Activated CD4-positive, CD25-positive, alpha-beta regulatory T cell treated with anti-CD3 and anti-CD28 coated beads, Interleukin-2, amount 50 U/mL, for 72 hours (primary cell): ENCODE measurements around the gene CAV3.

Experiments
- DNase-seq: peaks from one replicate; pipeline ENCODE4 v3.0.0; 2021

Gene CAV3

DNA sequence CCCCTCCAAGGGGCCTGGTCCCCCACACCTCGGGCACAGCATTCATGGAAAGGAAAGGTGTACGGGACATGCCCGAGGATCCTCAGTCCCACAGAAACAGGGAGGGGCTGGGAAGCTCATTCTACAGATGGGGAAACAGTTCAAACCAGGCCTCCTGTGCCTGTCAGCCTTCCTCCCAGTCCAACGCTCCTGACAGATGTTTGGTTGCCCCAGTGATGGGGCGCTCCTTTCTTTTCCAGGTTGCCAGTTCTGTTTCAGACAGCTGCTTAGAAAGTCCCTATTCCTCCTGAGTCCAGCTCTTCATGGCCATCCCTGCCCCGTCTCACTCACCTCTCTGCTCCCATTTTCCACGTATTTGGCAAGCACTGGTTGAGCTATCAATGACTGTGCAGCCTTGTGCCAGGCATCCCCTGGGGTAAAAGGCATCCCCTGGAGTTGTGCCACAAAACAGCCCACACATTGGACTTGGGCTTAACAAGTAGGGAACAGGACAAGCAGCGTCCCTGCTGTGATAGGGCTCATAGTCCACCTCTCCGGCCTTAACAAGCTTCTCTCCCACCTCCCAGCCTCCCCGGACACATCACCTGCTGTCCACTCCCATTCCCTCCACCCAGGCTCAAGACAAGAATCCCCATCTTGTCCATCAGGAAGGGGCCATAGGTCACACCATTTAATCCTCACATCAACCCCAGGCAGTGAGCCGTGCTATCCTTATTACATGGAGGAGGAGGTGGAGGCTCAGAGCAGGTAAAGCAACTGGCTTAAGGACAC is 29.2 kb downstream of the CAV3 start:
- no peak for DNase-seq

DNA sequence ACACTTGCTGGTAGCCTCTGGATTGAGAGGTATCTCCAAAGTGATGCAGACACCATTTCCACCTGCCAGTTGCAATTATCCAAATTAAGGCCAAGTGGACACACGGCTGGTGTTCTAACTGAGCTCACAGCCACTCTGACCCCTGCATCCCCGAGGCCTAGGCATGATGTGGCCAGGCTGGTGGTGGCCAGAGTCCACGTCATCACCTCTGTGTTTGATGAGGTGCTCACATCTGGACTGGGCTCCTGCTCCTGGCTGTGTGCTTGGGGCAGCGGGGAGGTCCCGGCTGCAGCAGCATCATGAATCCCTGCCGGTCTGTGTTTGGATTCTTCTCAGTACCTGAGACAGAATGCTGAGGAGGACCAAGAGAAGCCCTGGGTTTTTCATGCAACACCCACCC is 30.9 kb downstream of the CAV3 start:
- DNase-seq, result no peak

DNA sequence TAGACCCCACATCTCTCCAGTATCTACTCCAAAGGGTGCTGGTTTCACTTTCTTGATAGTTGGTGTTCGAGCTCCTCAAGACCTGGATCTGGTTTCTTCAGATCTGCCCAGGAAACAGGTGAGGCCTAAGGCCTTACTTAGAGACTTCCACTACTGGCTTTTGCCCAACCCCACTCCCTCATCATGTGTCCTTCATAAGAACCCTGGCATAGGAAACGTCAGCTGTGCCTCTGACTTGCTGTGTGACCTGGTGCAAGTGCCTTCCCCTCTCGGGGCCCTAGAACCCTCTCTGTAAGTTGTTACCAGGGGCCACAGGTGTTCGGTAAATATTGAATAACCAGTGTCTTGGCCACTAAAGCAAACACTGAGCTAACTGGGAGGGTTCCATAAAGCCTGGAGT is 31.9 kb downstream of the CAV3 start:
- DNase-seq, result no peak

DNA sequence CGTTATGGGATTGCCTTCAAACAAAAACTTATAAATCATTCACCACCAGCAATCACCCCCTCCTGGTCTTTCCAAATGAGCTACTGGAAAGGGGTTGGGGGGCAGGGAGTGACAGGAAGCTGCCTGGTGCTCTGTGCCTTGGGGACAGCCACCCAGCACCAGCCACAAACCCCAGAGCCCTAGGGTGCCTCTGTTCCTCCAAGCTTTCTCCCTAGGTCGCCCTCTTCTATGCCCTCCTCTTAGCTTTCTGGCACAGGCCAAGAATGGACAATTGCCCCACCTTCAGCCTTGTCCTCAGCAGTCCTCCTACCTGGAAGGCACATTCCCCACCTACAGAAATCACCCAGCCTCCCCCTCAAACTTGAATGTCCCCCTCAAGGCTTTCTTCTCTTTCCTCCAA is 32.5 kb downstream of the CAV3 start:
- DNase-seq, result no peak

DNA sequence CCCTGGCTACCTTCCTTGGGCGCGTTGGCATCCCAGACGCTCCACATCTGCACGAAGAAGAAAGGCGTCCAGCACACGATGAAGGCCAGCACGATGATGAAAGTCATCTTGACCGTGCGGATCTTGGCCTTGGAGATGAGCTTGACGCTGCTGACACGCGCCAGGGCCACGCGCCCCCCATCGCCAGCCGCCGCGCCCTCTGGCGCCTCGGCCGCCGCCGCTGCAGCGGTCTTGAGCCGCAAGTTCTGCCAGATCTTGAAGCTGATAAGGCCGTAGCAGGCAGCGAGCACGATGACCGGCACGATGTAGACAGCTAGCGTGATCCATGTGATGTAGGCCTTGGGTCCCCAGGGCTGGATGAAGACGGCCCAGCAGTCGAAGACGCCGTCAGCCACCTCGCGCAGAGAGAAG is 33.7 kb downstream of the CAV3 start:
- no peak for DNase-seq

DNA sequence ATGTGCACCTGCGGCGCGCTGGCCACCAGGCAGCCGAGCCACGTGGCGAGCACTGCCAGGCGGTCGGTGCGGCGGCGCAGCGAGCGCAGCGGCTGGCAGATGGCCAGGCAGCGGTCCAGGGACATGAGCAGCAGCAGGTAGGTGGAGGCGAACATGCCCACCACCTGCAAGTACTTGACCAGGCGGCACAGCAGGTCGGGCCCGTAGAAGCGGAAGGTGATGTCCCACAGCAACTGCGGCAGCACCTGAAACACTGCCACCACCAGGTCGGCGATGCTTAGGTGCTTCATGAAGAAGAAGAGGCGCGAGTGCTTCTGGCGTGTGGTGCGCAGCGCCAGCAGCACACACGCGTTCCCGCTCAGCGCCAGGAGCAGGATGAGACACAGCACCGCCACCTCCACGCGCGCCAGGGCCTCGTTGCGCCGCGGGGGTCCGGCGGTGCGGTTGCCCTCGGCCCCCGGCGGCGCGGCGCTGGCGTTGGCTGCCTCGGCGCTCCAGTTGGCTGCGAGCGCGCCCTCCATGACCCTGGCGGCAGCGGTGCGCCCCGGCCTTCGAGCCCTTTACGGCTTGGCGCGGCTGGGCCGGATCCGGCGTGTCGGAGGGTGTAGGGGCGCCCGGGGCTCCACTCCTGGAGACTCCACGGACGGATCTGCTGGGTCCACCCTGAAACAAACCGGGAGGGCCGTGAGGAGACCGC is 34.2 kb downstream of the CAV3 start:
- DNase-seq, result no peak

DNA sequence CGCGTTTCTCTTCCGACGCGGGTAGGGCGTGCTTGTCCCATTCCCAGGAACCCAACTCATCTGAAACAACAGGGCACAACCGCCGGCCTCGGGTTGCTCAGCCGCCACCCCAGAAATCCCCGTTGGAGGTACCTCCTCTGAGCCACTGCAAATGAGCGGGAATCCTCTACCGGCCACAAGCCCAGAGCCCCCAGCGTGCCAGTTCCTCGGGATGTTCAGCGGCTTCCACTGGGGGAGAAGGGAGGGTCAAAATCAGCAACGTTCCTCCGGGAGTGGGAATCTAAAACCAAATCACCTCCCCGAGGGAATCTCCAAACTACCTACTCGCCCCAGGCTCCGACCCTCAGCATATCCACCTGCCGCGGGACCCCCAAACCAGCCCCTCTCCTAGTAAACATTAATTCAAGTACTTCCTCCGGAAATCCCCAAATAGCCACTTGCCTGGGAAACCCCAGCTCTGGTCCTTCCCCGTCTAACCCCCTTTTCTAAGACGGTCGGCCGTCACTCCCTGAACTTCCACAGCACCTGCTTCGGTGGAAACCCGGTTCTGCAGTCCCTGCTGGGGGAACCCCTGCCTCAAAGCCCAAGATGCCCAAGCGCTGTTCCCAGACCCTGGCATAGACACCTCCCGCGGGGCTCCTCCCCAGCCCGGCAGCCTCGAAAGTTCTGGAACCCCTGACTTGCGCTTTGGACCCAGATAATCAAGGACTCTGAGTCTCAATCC is 34.9 kb downstream of the CAV3 start:
- DNase-seq, result no peak

DNA sequence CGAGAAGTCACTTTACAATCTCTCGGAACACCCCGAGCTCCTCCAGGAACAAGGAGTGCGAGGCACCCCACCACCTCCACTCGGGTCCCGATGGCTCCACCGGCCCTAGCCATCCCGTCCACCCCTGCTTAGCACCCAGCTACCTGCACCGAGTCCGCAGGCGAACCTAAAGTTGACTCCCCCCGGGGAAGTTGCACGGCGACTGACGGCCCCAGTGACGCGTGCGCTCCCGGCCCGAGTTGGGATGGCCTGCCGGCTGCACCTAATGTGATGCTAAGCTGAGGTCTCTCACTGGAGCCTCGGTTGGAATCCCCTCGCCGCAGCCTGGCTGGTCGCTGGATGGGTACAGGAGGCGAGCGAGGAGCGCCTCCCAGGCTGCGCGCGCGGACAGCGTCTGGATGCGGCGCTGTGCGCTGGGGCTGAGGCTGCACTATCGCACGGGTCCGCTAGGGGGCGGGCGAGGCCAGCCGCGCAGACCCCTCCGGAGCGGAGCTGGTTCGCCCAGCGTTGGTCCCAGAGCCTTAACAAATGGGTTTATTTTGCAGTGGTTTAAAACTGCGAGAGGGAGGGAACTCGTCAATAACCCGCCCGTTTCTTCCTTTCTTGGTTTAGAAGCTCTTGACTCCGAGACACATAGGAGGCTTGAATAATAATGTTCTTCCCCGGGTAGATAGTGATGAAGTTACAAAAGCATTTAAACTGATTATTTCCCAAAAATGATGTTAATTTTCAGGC is 35.7 kb downstream of the CAV3 start, which contains the start of gene OXTR:
Gene OXTR, minus strand, starts transcription at position 526 of the 735 bp plus-strand sequence. CDS start 1,426 bp downstream, outside the sequence.
- peak; percentile 73 for DNase-seq

DNA sequence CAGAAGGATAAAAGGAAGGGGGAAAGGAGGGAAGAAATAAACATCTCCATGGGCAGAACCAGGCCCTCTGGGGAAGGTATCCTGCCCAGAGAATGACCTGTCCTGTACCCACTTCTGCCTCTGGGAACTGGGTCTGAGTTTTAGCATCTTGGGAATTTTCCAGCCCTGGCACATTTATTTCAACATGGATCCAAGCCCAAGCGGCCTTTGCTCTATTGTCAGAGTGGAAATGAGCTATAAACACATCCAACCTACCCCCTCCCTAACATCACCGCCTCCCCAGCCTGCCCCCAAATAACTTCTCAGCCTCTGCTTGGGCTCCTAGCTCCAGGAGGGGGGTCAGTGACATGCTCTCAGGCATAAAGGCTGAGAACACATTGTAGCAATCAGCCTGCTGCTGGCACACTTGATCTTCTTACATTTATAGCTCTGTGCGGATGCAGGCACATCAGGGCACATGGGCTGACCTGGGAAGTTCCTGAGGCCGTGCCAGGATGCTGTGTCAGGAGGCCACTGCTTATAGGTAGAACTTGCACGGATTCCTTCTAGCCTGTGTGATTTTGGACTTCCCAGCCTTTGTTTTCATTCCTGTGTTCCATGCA is 40.4 kb downstream of the CAV3 start:
- DNase-seq, result no peak

DNA sequence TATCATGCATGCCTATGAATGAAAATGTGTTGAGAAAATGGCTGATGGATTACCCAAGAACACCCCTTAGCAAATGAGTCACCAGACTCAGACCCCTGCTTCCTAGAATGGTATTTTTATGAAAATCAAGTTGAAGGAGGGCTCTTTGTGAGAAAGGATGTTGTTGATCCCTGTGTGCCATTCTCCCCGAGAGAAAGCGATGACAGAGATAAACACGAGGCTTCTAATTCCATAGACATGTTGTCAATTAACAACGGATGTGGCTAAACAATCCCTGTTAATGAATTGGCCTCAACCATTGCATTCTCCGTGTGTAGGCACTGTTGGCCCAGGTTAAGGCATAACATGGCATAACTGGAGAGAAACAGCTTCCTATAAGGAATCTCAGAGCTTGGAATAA is 41.6 kb downstream of the CAV3 start:
- no peak for DNase-seq

DNA sequence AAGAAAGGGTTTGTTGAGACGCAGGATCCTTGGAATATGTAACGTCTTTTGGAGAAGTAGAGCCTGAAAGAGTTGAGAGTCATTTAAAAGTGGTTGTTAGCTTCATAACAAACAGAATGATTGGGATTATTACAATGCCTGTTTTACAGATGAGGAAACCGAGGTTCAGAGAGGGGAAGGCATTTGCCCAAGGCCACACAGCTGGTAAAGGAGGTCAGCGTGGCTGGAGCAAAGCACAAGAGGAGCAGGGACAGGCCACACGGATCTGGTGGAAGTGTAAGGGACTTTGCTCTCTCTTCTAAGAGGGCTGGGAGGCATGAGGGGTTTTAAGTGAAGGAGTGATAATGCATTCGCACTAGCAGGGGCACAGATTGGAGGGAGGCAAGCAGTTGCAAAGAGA is 42.0 kb downstream of the CAV3 start:
- no peak for DNase-seq

DNA sequence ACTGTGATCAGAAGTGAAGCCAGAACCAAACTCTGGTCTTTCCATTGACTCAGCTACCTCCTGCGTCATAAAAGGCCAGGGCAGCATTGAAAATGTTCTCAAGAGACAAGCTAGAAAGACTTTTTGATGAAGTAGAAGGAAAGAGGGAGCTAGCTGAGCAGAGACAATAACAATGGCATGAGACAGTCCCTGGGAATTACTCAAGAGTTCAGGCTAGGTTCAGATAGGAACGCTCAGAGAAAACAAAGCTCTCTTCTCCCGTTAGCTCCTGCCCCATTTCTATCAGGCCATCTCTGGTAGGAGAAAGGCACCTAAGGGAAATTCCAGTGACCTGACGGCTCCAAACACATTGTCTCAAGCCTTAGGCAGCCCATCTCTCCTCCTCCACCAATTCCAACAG is 42.8 kb downstream of the CAV3 start:
- no peak for DNase-seq

DNA sequence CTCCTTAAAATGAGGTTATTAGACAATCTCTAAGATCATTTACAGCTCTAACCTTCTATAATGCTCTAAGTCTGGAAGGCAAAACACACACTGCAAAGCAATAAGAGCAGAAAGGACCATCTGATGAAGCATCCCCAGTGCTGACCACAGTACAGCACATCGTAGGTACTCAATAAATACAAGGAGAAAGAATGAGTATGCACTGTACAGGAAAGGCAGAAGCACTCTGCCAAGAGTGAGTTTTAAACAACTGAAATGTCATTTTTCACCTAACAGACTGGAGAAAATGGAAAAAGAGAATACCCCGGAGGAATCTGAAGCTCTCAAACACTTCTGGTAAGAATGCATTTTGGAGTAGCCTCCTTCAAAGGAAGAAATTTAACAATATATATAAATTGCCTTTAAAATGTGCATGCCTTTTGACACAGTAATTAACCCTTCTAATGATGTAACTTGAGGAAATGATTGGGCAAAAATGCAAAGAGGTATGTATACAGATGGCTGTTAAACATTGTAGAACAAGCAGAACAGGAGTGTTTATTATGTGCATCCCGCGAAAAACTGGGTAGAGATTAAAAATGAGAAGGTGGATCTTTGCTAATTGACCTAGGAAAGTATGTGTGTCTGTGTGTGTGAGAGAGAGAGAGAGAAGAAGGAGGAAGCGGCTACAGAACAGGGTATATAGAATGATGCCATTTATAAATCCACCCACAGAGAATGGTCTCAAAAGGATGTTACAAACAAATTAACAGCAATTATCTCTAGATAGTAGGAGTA is 43.8 kb downstream of the CAV3 start:
- DNase-seq, result no peak

DNA sequence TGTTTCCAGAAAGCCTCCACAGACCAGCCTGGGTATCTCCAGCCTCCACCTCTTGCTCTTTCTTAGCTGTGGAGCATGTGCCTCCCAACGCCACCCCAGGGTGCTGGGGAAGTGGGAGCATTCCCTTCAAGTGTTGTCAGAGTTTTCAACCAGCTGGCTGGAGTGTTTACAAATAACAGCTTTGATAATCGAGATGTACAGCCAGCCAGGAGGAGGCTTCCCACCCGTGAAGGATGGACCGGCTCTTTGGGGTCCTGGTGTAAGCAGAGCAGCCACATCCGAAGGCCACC is 44.3 kb downstream of the CAV3 start:
- DNase-seq, result no peak

DNA sequence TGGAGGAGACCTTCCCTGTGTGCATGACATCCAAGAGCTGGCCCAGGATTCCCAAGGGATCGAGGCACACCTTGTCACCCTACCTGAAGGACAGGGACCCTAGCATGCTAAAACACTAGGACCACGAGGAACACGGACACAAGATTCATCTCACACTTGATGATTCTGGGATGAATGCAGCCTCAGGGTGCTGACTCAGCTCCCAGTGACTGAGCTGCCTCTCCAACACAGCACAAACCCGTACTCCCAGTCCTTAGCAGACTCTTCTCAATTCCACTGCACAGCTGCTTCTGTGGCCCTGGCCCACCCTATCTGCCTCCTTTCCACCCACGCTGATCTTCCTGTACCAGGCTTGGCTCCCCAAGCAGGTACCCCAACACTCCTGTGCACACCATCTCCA is 44.9 kb downstream of the CAV3 start:
- DNase-seq, result no peak

DNA sequence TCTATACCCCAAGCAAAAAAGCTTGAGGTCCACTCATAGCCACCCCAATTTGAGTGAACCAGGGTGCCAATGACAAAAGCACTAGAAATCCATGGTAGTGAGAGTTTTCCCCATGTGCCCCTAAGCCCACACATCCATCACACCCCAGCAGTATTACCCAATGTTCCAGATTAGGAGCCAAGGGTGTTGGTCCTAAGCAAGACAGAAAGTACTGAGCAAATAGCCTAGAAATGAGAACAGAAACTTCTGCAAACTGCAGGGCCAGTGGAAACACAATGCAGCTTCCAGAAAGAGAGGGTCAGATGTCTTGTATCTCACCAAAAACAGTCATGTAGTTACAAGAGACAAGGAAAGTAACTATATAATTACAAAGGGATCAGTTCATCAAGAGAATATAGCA is 46.7 kb downstream of the CAV3 start:
- DNase-seq, result no peak

DNA sequence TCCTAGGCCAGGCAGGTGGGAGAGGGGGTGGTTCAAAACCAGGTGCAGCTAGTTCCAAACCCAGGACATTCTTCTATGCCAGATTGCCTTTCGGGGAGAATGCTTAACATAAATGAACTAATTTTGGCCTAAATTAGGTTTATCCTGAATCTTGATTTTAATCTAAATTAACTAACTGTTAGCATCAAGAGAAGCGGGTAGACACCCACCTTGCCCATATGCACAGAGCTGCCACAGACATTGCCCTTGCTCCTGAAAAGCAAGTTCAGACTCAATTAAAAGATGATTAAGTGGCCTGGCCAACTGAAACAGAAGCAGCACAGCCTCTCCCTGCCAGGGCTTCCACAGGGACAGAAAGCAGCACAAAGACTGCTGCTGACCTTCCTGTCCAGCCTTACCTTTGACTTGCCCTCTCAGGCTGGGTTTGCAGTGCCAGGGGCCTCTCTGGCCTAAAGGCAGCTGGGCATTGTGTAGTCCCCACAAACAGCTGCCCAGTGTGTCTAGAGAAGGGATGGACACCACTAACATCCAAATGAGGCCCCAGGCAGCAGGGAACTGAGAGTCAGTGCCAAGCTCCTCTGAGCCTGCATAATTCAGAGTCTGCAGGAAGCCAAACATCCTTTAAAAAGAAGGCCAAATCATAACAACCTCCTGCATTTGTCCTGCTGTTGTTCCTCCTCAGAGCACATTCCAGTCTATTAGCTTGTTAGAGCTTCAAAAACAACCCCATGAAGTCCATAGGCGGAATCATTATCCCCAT is 51.3 kb downstream of the CAV3 start:
- no peak for DNase-seq

DNA sequence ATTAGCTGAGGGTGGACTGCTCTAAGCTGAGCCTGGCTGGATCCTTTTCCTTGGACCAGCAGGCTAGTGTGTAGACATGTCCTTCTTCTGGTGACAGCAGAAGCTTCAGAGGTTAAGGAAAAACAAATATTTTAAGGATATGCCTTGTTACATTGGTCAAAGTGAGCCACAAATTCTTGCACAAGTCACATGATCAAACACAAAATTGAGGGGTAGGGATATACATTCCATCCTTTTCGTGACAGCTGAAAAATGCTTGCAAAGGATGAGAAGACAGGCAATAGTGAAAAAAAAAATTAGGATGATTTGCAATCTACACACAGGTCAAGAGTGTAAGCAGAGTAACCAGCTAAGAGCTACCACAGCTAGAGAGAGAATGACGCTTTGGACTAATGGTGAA is 56.9 kb downstream of the CAV3 start:
- DNase-seq, result no peak

DNA sequence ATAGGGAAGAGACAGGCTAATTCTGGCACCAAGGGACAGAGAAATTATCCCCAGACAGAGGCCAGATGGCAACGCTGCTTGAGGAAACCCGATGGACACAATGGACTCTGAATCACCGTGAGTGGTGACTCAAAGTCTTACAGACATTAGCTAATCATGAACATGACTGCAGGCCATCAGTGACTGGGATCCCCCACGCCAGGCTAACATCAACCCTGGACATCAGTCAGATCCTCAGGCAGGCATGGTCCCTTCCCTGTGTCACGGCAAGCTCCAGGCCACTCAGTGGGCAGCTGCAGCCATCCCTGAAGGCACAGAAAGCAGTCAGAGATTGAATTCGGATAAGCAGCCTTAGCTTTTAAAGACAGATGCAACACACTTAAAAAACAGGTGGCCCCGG is 59.6 kb downstream of the CAV3 start:
- DNase-seq, result no peak

DNA sequence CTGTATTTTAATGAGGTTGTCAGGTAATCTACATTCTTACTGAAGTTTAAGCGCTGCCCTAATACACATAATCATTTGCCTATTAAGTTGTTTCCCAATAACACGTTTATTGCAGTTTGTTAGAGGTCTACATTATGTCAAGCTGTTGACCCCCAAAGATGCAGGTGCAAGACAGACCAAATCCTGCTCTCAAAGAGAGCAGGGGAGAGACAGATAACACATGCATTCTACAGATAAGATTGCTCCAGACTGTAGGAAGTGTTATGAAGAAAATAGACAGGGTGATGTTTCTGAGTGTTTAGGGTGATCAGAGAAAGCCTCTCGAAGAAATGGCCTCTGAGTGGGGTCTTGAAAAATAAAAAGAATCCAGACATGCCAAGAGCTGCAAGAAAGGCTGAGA is 60.6 kb downstream of the CAV3 start:
- DNase-seq, result no peak
